B cell (primary cell): ENCODE results near the gene GBX1.

Experiments
- EZH2 ChIP-seq: IDR thresholded peaks from 2 replicates; pipeline ENCODE4 v1.6.1; 2012; ENCODE audit warnings: borderline replicate concordance, low read depth, mild to moderate bottlenecking, moderate library complexity, low read length; ENCODE audit not compliant: insufficient read depth, poor library complexity, severe bottlenecking
- TF ChIP-seq, protein P1 (sequence below): fragments of 200-600 bp; IDR thresholded peaks from one replicate; pipeline ENCODE4 v1.8.0; 2022; ENCODE audit warnings: antibody characterized with exemption, mild to moderate bottlenecking

DNA sequence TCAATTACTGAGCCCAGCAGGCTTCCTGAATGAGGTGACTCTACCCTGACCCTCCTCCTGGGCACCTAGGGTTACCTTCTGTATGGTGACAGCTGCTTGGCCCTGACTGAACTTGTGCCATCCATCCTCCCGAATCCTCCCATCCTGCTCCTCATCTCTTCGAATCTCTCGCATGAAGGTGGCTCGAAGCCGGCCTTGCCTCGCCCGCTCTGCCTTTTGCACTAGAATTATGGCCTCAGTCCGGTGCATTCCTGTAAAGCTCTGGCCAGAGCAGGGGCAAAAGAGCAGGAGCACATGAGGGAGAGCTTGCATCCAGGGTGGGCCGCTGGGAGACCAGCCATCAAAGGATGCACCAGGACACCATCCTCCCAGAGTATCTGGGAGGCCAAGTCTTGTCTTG, 35.3 kb upstream of the GBX1 start:
- no peak for TF ChIP-seq EZH2
- TF ChIP-seq, protein P1, sequence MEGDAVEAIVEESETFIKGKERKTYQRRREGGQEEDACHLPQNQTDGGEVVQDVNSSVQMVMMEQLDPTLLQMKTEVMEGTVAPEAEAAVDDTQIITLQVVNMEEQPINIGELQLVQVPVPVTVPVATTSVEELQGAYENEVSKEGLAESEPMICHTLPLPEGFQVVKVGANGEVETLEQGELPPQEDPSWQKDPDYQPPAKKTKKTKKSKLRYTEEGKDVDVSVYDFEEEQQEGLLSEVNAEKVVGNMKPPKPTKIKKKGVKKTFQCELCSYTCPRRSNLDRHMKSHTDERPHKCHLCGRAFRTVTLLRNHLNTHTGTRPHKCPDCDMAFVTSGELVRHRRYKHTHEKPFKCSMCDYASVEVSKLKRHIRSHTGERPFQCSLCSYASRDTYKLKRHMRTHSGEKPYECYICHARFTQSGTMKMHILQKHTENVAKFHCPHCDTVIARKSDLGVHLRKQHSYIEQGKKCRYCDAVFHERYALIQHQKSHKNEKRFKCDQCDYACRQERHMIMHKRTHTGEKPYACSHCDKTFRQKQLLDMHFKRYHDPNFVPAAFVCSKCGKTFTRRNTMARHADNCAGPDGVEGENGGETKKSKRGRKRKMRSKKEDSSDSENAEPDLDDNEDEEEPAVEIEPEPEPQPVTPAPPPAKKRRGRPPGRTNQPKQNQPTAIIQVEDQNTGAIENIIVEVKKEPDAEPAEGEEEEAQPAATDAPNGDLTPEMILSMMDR, result no peak
